Osteoblast (primary cell): ENCODE results near the gene PCCA. TPM values are rescaled to one million over a fixed set of nuclear protein-coding genes. Genes with fewer than 3 reads are reported as not detected.

Experiments
- DNase-seq: peaks from one replicate; pipeline ENCODE4 v3.0.0; 2011; ENCODE audit warnings: low spot score, mixed read lengths; ENCODE audit not compliant: insufficient read length; ENCODE audit errors: missing footprints
- H2AFZ ChIP-seq: 2 replicates; pipeline ENCODE4 v1.6.0; 2011; ENCODE audit warnings: mild to moderate bottlenecking, low read length
- H3K27ac ChIP-seq: 2 replicates; pipeline ENCODE4 v1.5.1; 2011; ENCODE audit warnings: mild to moderate bottlenecking, low read depth, low read length, moderate library complexity
- H3K27me3 ChIP-seq: 2 replicates; pipeline ENCODE4 v1.6.0; 2012; ENCODE audit warnings: mild to moderate bottlenecking, control low read depth, inconsistent platforms, low read length, moderate library complexity; ENCODE audit not compliant: insufficient read depth
- H3K36me3 ChIP-seq: 2 replicates; pipeline ENCODE4 v1.5.1; 2011; ENCODE audit warnings: mild to moderate bottlenecking, low read length, control low read depth, moderate library complexity; ENCODE audit not compliant: insufficient read depth
- H3K4me1 ChIP-seq: 2 replicates; pipeline ENCODE4 v1.5.1; 2011; ENCODE audit warnings: mild to moderate bottlenecking, low read length, control low read depth, moderate library complexity; ENCODE audit not compliant: insufficient read depth
- H3K4me2 ChIP-seq: 2 replicates; pipeline ENCODE4 v1.6.0; 2011; ENCODE audit warnings: mild to moderate bottlenecking, low read length; ENCODE audit not compliant: insufficient read depth
- H3K4me3 ChIP-seq: fragments of 200-600 bp; sonication (generic); 3 replicates; pipeline ENCODE4 v1.5.1; 2012; ENCODE audit warnings: mild to moderate bottlenecking, low read length, inconsistent platforms; ENCODE audit not compliant: insufficient read depth
- H3K79me2 ChIP-seq: 2 replicates; pipeline ENCODE4 v1.6.0; 2012; ENCODE audit warnings: mild to moderate bottlenecking, low read length, control low read depth, inconsistent platforms; ENCODE audit not compliant: insufficient read depth
- H3K9me3 ChIP-seq: 2 replicates; pipeline ENCODE4 v1.5.1; 2011; ENCODE audit warnings: low read depth, low read length, control low read depth
- H4K20me1 ChIP-seq: 2 replicates; pipeline ENCODE4 v1.6.0; 2012; ENCODE audit warnings: mild to moderate bottlenecking, low read length, control low read depth; ENCODE audit not compliant: insufficient read depth
- total RNA-seq: library from RNA; depleted of rRNA; stranded (reverse); fragments of >200 nt; gene quantifications from 2 replicates; pipeline ENCODE4 v1.2.3, GENCODE V29; 2012
- TF ChIP-seq, protein P1 (sequence below): IDR thresholded peaks from 2 replicates; pipeline ENCODE4 v1.5.1; 2011; ENCODE audit warnings: mild to moderate bottlenecking, low read depth, low read length, moderate library complexity; ENCODE audit errors: extremely low read depth

PCCA gene
- total RNA-seq, 1 donor, result 40.5 TPM

DNA sequence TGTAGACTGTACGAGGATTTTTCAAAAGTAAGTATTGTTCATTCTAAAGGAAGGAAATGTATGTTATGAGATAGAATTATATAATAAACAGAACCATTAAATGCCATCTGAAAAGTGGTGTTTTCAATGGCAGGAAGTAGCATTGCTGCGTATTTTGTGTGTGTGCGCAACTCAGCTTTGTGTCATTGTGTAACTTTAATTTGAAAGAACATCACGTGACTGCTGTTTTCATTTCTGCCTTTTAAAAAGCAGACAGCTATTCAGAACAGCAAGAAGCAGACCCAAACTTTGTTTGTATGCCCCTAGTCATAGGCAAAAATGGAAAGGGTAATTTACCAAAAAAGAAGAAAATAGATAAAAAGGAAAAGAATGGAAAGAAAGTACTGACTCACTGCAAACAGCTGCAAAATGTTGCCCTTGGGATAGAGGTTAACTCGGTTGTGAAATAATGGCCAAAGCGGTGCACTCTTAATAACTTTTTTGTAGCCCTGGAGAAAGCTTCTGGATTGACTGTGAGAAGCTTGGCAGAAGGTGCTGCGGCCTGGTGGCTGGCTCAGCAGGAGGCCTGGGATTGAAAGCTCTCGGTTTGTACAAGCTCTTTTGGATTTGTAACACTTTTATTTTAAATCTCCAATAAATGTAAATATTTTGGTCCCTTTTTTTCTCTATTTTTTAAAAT lies 402.4 kb downstream of the PCCA start:
- Histone ChIP-seq H3K79me2 (no peaks in the 10 kb centered on the region), H4K20me1 (no peaks in the 10 kb centered on the region), H3K4me3 (no peak overlapping the region), H3K4me1 (peaks cover 6% of the 10 kb centered on the region), H3K36me3 (no peaks in the 10 kb centered on the region), H3K27ac (no peak overlapping the region), H3K9me3 (no peaks in the 10 kb centered on the region), H3K27me3 (no peaks in the 10 kb centered on the region), H2AFZ (no peak overlapping the region), H3K4me2 (no peak overlapping the region)
- no peak for DNase-seq
- TF ChIP-seq, protein P1, sequence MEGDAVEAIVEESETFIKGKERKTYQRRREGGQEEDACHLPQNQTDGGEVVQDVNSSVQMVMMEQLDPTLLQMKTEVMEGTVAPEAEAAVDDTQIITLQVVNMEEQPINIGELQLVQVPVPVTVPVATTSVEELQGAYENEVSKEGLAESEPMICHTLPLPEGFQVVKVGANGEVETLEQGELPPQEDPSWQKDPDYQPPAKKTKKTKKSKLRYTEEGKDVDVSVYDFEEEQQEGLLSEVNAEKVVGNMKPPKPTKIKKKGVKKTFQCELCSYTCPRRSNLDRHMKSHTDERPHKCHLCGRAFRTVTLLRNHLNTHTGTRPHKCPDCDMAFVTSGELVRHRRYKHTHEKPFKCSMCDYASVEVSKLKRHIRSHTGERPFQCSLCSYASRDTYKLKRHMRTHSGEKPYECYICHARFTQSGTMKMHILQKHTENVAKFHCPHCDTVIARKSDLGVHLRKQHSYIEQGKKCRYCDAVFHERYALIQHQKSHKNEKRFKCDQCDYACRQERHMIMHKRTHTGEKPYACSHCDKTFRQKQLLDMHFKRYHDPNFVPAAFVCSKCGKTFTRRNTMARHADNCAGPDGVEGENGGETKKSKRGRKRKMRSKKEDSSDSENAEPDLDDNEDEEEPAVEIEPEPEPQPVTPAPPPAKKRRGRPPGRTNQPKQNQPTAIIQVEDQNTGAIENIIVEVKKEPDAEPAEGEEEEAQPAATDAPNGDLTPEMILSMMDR, result no peak

DNA sequence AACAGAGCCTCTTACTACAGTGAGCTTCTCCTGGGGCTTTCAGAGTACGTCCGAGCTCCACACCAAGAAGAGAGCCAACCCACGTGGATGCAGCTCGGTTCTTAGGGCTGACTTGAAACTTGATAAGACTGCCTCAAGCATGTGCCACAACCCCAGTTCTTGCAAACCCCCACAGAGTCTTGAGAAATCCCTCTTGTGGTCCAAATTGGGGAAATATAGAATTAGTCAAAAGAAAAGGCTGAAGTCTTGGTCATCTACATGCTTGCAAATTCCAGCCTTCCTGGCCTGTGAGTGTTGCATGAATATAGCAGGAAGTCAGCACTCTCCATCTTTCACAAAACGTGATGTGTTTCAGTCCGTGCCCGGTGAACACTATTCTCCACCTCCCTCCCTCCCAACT lies 404.5 kb downstream of the PCCA start:
- TF ChIP-seq, protein P1, result no peak

DNA sequence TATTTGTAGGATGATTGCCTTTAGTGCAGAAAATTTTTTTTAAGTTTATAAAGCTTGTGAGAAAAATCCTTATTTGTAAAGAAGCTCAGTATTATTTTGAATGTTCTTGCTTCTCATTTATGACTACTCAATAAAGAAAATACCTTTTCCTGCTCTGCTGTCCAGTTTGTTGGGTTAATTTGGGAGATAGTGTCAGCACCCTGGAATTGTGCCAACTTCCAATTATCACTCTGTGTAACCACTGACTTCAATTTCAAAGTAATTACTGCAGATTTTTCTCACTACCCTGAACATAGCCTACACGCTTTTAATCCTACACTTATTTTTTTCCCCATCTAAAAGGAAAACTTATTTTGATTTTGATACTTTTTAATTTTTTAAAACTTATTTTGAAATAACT lies 406.6 kb downstream of the PCCA start:
- no peak overlapping the region for H3K4me3 ChIP-seq
- no peak overlapping the region for H2AFZ ChIP-seq
- H3K36me3 ChIP-seq, result no peaks in the 10 kb centered on the region
- TF ChIP-seq, protein P1, result no peak
- no peak for DNase-seq
- H4K20me1 ChIP-seq, result no peaks in the 10 kb centered on the region
- no peak overlapping the region for H3K27ac ChIP-seq
- no peaks in the 10 kb centered on the region for H3K79me2 ChIP-seq
- H3K27me3 ChIP-seq, result no peaks in the 10 kb centered on the region
- peaks cover 6% of the 10 kb centered on the region for H3K4me1 ChIP-seq
- no peak overlapping the region for H3K4me2 ChIP-seq
- no peaks in the 10 kb centered on the region for H3K9me3 ChIP-seq

More for the DNA sequence above, 404.5 kb downstream of the PCCA start:
- no peaks in the 10 kb centered on the region for H3K9me3 ChIP-seq
- H3K36me3 ChIP-seq, result no peaks in the 10 kb centered on the region
- H4K20me1 ChIP-seq, result no peaks in the 10 kb centered on the region
- H3K4me1 ChIP-seq, result peaks cover 6% of the 10 kb centered on the region
- no peaks in the 10 kb centered on the region for H3K79me2 ChIP-seq
- DNase-seq, result no peak
- H2AFZ ChIP-seq, result no peak overlapping the region
- no peaks in the 10 kb centered on the region for H3K27me3 ChIP-seq
- H3K4me2 ChIP-seq, result no peak overlapping the region
- H3K27ac ChIP-seq, result no peak overlapping the region
- no peak overlapping the region for H3K4me3 ChIP-seq

DNA sequence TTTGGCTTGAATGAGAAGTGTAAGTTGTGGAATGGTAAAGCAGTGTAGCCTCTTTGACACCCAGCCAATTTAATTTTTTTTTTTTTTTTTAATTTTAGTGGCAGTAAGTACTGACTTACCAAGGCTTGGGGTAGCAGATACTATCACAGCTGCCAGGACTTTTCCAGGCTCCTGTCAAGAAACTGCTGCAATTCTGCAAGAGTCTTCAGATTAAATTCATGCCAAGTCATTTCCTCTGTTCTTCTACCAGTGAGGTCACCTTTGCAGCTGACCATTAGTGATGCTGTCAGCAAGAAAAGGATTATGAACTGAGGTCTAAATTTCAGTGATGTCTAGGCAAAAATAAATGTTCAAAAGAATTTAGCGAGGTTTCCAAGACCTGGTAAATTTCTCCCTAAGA lies 408.5 kb downstream of the PCCA start:
- Histone ChIP-seq H3K4me2 (no peak overlapping the region), H3K27ac (no peak overlapping the region), H3K4me1 (peaks cover 4% of the 10 kb centered on the region), H4K20me1 (no peaks in the 10 kb centered on the region), H2AFZ (no peak overlapping the region), H3K79me2 (no peaks in the 10 kb centered on the region), H3K27me3 (no peaks in the 10 kb centered on the region), H3K9me3 (no peaks in the 10 kb centered on the region), H3K36me3 (no peaks in the 10 kb centered on the region), H3K4me3 (no peak overlapping the region)
- DNase-seq, result no peak
- TF ChIP-seq, protein P1, result no peak
